GM21825 (cell line): ENCODE data around the gene LPAR1.

Experiments
- ATAC-seq: cut with Tn5 transposase; IDR thresholded peaks from one replicate; pipeline ENCODE4 v1.9.1; 2021; ENCODE audit warnings: mild to moderate bottlenecking, moderate library complexity; ENCODE audit not compliant: unreplicated experiment

LPAR1 gene

GRCh38 chr9:111003182-111003581 is 35.1 kb downstream of the LPAR1 start:
- no peak for ATAC-seq

- ATAC-seq: no peak
Observed at GRCh38 chr9:111001526-111001925, 36.7 kb downstream of the LPAR1 start.

GRCh38 chr9:111000202-111000601 is 38.1 kb downstream of the LPAR1 start:
- ATAC-seq: no peak

- no peak for ATAC-seq
Observed at GRCh38 chr9:110999379-110999778, 38.9 kb downstream of the LPAR1 start.

GRCh38 chr9:110997847-110998246 is 40.4 kb downstream of the LPAR1 start:
- ATAC-seq: no peak

- no peak for ATAC-seq
Observed at GRCh38 chr9:110996436-110997220, 41.6 kb downstream of the LPAR1 start.

GRCh38 chr9:110995420-110996340 is 42.6 kb downstream of the LPAR1 start:
- ATAC-seq: no peak

GRCh38 chr9:110994771-110995241 is 43.5 kb downstream of the LPAR1 start:
- no peak for ATAC-seq

GRCh38 chr9:110990481-110990880 is 47.8 kb downstream of the LPAR1 start:
- no peak for ATAC-seq

- ATAC-seq: no peak
Observed at GRCh38 chr9:110986529-110986928, 51.7 kb downstream of the LPAR1 start.

- no peak for ATAC-seq
Observed at GRCh38 chr9:110984890-110985437, 53.3 kb downstream of the LPAR1 start.

- ATAC-seq: no peak
Observed at GRCh38 chr9:110980261-110980660, 58.0 kb downstream of the LPAR1 start.

GRCh38 chr9:110979636-110980035 is 58.6 kb downstream of the LPAR1 start:
- ATAC-seq: no peak

GRCh38 chr9:110978516-110978915 is 59.8 kb downstream of the LPAR1 start:
- ATAC-seq: no peak

- no peak for ATAC-seq
Observed at GRCh38 chr9:110977259-110977709, 61.0 kb downstream of the LPAR1 start.

GRCh38 chr9:110975969-110976368 is 62.3 kb downstream of the LPAR1 start:
- ATAC-seq: no peak

GRCh38 chr9:110975278-110975677 is 63.0 kb downstream of the LPAR1 start:
- ATAC-seq: no peak

- no peak for ATAC-seq
Observed at GRCh38 chr9:110971705-110972104, 66.6 kb downstream of the LPAR1 start.

- no peak for ATAC-seq
Observed at GRCh38 chr9:110971234-110971633, 67.0 kb downstream of the LPAR1 start.

GRCh38 chr9:110969971-110970386 is 68.3 kb downstream of the LPAR1 start:
- no peak for ATAC-seq

GRCh38 chr9:110968096-110968495 is 70.2 kb downstream of the LPAR1 start:
- no peak for ATAC-seq
